Gastrocnemius medialis (tissue), 4 donors: ENCODE results near the gene LRRK1. TPM values are rescaled to one million over a fixed set of nuclear protein-coding genes. Genes with fewer than 3 reads are reported as not detected.

Source experiments
- ATAC-seq, 2 donors: fragments of 150-250 bp; one replicate each; pipeline ENCODE4 v1.9.1; 2016
- DNase-seq, 2 donors: peaks; one replicate each; pipeline ENCODE4 v3.0.0-alpha.2; 2019
- H3K27ac ChIP-seq, 4 donors: fragments of 200-600 bp; sonication (generic); 1 replicate in 1 of 4; 2 replicates in 3 of 4; pipeline ENCODE4 v1.5.1; 2016 to 2018; ENCODE audit warnings: mild to moderate bottlenecking in 2 of 4, moderate library complexity in 1 of 4
- H3K27me3 ChIP-seq, 3 donors: fragments of 200-600 bp; sonication (generic) in 2 of 3; 1 replicate in 1 of 3; 2 replicates in 2 of 3; pipeline versions ENCODE4 v1.5.1 to v1.6.0; 2016 to 2019; ENCODE audit warnings: mild to moderate bottlenecking in 1 of 3, moderate library complexity in 1 of 3
- H3K36me3 ChIP-seq, 2 donors: fragments of 200-600 bp; sonication (generic) in 1 of 2; one replicate each; pipeline ENCODE4 v1.5.1; 2017 to 2018
- H3K4me1 ChIP-seq, 2 donors: fragments of 200-600 bp; sonication (generic) in 1 of 2; one replicate each; pipeline ENCODE4 v1.5.1; 2016 to 2017; ENCODE audit warnings: mild to moderate bottlenecking in 2 of 2
- H3K4me3 ChIP-seq, 4 donors: fragments of 200-600 bp; sonication (generic) in 3 of 4; 1 replicate in 1 of 4; 2 replicates in 3 of 4; pipeline ENCODE4 v1.5.1; 2016 to 2019; ENCODE audit warnings: mild to moderate bottlenecking in 2 of 4
- H3K9me3 ChIP-seq, 3 donors: fragments of 200-600 bp; sonication (generic) in 2 of 3; 1 replicate in 1 of 3; 2 replicates in 2 of 3; pipeline ENCODE4 v1.5.1; 2016 to 2019
- CTCF ChIP-seq, 5 experiments: fragments of 450-650 bp in 3 of 5; fragments of 200-600 bp in 2 of 5; sonication (generic) in 2 of 5; IDR thresholded peaks in 4 of 5; conservative IDR thresholded peaks in 1 of 5; 1 replicate in 4 of 5; 2 replicates in 1 of 5; pipeline ENCODE4 v1.5.1; 2016 to 2019; ENCODE audit warnings: antibody characterized with exemption in 5 of 5, mild to moderate bottlenecking in 3 of 5, moderate library complexity in 3 of 5
- POLR2A ChIP-seq, 2 donors: fragments of 450-650 bp; IDR thresholded peaks; one replicate each; pipeline ENCODE4 v1.6.1; 2017; ENCODE audit warnings: antibody characterized with exemption in 2 of 2, mild to moderate bottlenecking in 2 of 2, moderate library complexity in 2 of 2
- in situ Hi-C, 4 donors: fragments of 200-750 bp; cut with MboI; loops; one replicate each; pipeline versions ENCODE4 v1.15.0 to v1.8.0; 2017; ENCODE audit warnings: low sequenced_read_pairs in 4 of 4
- intact Hi-C: fragments of 100-400 bp; cut with DNase I; formaldehyde crosslinking; loops from one replicate; pipeline ENCODE4 v1.15.1; 2023; ENCODE audit warnings: low total_unique reads
- total RNA-seq, 4 donors: library from RNA; depleted of rRNA; stranded (reverse); fragments of >200 nt; gene quantifications; one replicate each; pipeline versions ENCODE4 v1.1.0 to v1.2.3, GENCODE V29; 2016

LRRK1 gene
- total RNA-seq, 4 donors from 2014 or later, result 0.87 to 5.6 (median 1.7) TPM

- intact Hi-C loops, result no loop called here
- Histone ChIP-seq H3K36me3 (no peaks in the 10 kb centered on the region), H3K4me3 (no peak overlapping the region), H3K9me3 (no peaks in the 10 kb centered on the region), H3K27me3 (peaks cover under 1 to 4% (median 3%) of the 10 kb centered on the region in 3 donors), H3K4me1 (peaks cover 0 to 6% of the 10 kb centered on the region in 2 donors), H3K27ac (no peak overlapping the region)
- TF ChIP-seq POLR2A (IDR thresholded peaks at IDR 0.05), result no peak
- in situ Hi-C loops, result no loop called here
- ATAC-seq (no peak), DNase-seq (no peak)
These were observed 25.2 kb upstream of the LRRK1 start for GRCh38 chr15:100893964-100894295.

GRCh38 chr15:100895721-100896120 lies 23.4 kb upstream of the LRRK1 start:
- ATAC-seq (no peak), DNase-seq (no peak)
- Histone ChIP-seq H3K4me1 (peaks cover under 1 to 23% of the 10 kb centered on the region in 2 donors), H3K4me3 (no peak overlapping the region), H3K27ac (no peak overlapping the region), H3K9me3 (no peaks in the 10 kb centered on the region), H3K27me3 (peaks cover 0 to under 1% (median 0%) of the 10 kb centered on the region in 3 donors), H3K36me3 (no peaks in the 10 kb centered on the region)
- intact Hi-C loops (no loop called here), in situ Hi-C loops (no loop called here)
- TF ChIP-seq CTCF (IDR thresholded peaks at IDR 0.05 in 4 of 5, conservative IDR thresholded peaks at IDR 0.05 in 1 of 5) (no peak), POLR2A (IDR thresholded peaks at IDR 0.05) (no peak)

GRCh38 chr15:100897221-100898151 lies 21.7 kb upstream of the LRRK1 start:
- in situ Hi-C loops, result no loop called here
- no peak overlapping the region for H3K27ac ChIP-seq

GRCh38 chr15:100898152-100898490 lies 21.0 kb upstream of the LRRK1 start:
- in situ Hi-C loops, result no loop called here

More at GRCh38 chr15:100897221-100898151, 21.7 kb upstream of the LRRK1 start:
- TF ChIP-seq CTCF (IDR thresholded peaks at IDR 0.05 in 4 of 5, conservative IDR thresholded peaks at IDR 0.05 in 1 of 5) (no peak), POLR2A (IDR thresholded peaks at IDR 0.05) (no peak)
- ATAC-seq, result no peak
- Histone ChIP-seq H3K4me3 (no peak overlapping the region), H3K4me1 (peaks cover 17 to 38% of the 10 kb centered on the region in 2 donors), H3K27me3 (no peaks in the 10 kb centered on the region), H3K9me3 (no peaks in the 10 kb centered on the region), H3K36me3 (no peaks in the 10 kb centered on the region)
- intact Hi-C loops, result no loop called here
- no peak for DNase-seq

More at GRCh38 chr15:100898152-100898490, 21.0 kb upstream of the LRRK1 start:
- no peak for ATAC-seq
- no peak for TF ChIP-seq CTCF (IDR thresholded peaks at IDR 0.05 in 4 of 5, conservative IDR thresholded peaks at IDR 0.05 in 1 of 5)
- TF ChIP-seq POLR2A (IDR thresholded peaks at IDR 0.05), result no peak
- H3K27ac ChIP-seq, result no peak overlapping the region
- H3K27me3 ChIP-seq, result no peaks in the 10 kb centered on the region
- H3K9me3 ChIP-seq, result no peaks in the 10 kb centered on the region
- no peak overlapping the region for H3K4me3 ChIP-seq
- no peaks in the 10 kb centered on the region for H3K36me3 ChIP-seq
- DNase-seq, result no peak
- peaks cover 22 to 41% of the 10 kb centered on the region in 2 donors for H3K4me1 ChIP-seq
- intact Hi-C loops, result no loop called here
